NCI-H2081 treated with DMSO at 0.1 percent for 48 hours (cell line): ENCODE measurements around the gene SIK2.
"Not testable (repeated sequence)": the region's sequence is repeated elsewhere in the genome, so short reads cannot be mapped to it uniquely, and the experiment has no call there.

Source experiments
- DNase-seq: peaks from one replicate; lab custom pipeline; 2025; lab: John Stamatoyannopoulos, UW

SIK2 gene

GRCh38 chr11:111624608-111625007, 22.4 kb downstream of the SIK2 start:
- DNase-seq: no peak

GRCh38 chr11:111627591-111627990, 25.3 kb downstream of the SIK2 start:
- DNase-seq: no peak

- no peak for DNase-seq
Observed at GRCh38 chr11:111629499-111629898, 27.2 kb downstream of the SIK2 start.

DNA sequence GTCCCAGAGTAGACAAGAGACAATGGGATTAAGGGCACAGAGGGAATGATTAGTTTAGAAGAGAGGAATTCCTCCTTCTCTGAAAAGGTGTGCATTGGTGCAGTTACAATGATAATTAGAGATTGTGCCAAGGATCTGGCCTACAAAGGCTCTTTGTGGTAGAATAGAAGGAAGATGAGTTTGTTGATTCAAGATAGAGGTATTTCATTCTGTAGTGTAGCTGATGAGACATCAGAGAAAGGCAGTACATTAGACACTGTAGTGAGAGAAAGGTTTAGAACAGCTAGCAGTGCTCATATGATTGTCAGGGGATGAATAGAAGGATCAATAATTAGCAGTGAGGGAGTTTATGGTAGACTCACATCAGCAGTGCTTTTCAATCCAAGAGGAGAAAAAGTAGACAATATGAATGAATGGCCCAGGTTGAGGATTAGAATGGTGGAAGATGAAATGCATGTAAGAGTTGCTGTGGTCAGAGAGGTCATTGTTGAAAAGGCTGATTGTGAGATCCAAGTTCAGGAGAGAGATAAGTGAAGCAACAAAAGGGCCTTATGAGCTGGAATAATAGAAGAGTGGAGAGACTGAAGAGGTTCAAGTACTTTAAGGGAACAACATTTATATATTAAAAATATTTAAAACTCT, 28.9 kb downstream of the SIK2 start:
- no peak for DNase-seq

DNA sequence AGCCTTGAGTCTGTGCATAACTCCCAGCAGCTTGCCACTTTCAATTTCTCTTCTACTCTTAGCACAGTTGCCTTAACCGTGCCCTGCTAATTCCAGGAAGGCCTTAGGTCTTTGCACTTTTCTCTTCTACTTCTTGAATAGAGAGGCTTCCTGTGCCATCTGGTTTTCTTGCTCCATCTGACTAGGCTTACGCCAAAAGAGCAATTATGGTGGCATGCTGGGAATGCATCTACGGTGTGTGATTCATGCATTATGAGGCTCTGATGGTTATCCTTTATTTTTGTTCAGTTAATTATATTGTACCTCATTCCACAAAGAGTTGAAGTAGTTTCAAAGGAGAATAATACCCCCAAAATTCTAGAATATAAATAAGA, 29.4 kb downstream of the SIK2 start:
- DNase-seq: no peak

DNA sequence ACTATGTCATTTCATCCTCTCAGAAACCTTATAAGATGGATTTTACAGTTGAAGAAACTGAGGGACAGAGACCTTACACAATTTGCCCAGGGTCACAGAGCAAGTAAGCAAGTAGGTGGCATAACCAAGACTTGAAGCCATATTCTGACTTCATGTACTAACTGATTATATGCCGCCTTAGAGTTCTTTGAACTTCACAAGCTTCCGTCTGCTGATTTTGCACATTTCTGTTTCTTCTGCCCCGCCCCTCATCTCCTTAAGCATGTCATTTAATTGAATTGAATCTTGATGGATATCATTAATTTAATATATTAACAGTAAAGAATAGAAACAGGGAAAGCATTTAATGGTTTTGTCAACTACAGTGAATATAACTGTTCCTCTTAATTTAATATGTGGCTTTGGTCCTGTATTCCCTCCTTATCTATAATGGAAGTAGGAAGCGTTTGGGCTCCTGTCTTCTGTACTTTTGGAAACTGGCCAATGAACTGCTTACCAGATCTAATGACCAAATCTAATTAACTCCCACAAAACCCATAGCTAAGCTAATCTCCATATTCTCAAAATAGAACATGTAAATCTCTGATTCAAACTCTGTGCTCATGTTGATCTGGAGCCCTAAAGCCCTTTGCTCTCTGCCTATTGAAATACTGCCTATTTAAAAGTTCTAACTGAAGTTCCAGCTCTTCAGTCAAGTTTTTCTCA, 30.4 kb downstream of the SIK2 start:
- DNase-seq: no peak

GRCh38 chr11:111633248-111633647, 31.0 kb downstream of the SIK2 start:
- no peak for DNase-seq

GRCh38 chr11:111633756-111634362, 31.6 kb downstream of the SIK2 start:
- no peak for DNase-seq

- no peak for DNase-seq
Observed at GRCh38 chr11:111634981-111635705, 32.9 kb downstream of the SIK2 start.

DNA sequence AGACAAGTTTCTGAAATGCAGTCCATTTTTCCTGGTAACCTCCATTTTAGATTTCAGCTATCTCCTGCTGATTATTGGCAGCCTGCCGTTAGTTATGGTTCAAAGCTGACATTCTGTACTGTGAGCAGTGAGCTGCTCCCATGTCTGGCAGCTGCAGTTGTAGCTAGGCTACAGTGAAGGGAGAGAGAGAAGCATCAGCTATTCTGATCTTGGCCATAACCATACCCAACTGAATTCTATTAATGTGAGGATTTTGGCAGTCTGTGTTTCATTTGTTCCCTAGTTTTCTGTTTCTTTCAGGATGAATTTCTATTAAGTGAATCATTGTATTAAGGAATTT, 33.4 kb downstream of the SIK2 start:
- DNase-seq: peak; percentile 8

- DNase-seq: no peak
Observed at GRCh38 chr11:111637885-111638284, 35.6 kb downstream of the SIK2 start.

DNA sequence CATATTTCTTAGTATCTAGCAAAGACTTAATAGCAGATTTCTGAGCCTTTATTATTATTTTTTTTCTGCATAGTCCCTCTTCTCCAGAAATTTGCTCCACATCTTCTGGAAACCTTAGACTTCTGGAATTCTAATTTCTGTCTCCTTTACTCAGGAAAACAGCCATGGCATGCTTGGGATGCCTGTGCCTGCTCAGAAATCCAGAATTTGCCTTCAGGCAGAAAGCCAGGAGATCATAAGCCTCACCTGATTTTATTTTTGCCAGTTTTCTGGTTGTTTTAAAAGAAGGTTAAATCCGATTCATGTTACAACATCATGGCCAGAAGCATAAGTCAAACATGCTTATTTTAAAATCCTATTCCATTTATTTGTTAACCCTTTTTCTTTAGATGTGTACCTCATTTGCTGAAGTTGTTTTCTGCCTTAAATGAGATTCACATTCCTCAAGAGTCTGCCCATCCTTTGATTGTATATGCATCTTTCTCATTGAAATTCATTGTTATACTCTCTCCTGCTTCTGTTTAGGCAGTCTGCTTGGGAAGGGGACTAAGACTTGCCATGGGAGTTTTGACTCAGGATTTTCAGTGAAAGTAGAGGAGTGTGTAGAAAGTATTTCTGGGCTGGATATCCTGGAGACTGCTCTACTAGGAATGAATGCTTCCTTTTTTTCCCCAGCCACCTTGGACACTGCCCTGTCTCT, 37.1 kb downstream of the SIK2 start:
- DNase-seq: no peak

GRCh38 chr11:111641339-111642015, 39.2 kb downstream of the SIK2 start:
- DNase-seq: no peak

DNA sequence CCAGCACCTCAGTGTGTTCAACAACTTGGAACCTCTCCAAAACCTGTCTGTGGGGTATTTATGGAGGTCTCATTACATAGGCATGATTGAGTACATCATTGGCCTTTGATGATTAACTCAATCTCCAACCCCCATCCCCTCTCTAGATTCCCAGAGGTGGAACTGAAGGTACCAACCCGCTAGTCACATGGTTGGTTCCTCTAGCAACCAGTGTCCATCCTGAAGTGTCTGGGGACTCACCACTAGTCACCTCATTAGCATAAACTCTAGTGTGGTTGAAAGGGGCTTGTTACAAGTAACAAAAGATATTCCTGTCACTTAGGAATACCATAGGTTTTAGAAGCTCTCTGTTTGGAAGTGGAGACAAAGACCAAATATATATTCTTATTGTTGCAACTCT, 40.3 kb downstream of the SIK2 start:
- DNase-seq: no peak

DNA sequence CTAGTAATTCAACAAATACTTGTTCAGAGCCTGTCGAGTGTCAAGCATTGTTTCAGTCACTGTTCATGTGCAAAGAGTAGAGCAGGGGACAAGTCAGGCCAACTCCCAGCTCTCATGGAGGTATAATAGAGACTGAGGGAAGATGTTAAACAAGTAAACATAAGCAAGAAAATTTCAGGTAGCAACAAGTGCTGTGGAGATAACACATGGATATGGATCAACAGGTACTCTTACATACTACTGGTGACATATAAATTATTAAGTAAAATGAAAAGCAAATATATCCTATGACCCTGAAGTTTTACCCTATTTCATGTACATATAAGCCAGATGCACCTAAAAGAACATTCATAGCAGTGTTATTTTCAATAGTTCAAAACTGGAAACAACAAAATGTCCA, 42.7 kb downstream of the SIK2 start:
- no peak for DNase-seq

GRCh38 chr11:111645657-111646316, 43.5 kb downstream of the SIK2 start:
- no peak for DNase-seq

DNA sequence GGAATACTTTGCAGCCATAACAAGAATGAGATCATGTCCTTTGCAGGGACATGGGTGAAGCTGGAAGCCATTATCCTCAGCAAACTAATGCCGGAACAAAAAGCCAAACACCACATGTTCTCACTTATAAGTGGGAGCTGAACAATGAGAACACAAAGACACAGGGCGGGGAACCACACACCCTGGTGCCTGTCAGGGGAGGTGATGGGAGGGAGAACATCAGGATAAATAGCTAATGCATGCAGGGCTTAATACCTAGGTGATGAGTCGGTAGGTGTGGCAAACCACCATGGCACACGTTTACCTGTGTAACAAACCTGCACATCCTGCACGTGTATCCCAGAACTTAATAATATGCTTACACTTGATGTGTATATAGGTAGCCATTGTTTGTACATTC, 49.1 kb downstream of the SIK2 start:
- not testable (repeated sequence) for DNase-seq

GRCh38 chr11:111652184-111652583, 49.9 kb downstream of the SIK2 start:
- no peak for DNase-seq

DNA sequence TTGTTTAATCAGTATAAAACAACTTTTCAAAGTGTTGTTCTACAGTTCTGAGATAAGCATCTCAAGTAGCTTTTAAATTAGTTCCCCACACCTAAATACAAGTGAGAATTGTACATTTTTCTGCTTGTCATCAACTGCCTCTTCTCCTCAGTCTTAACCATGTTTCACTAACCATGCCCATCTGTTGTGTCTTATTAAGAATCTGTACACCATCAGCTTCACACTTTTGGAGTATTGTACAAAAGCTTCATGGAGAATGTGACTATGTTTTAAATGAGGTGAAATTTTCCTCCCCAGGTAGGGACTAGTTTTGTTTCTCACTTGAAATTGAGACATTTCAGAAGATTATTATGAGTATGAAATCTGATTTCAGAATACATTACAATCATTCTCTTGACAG, 52.4 kb downstream of the SIK2 start:
- DNase-seq: no peak

GRCh38 chr11:111655924-111656323, 53.7 kb downstream of the SIK2 start:
- DNase-seq: no peak

DNA sequence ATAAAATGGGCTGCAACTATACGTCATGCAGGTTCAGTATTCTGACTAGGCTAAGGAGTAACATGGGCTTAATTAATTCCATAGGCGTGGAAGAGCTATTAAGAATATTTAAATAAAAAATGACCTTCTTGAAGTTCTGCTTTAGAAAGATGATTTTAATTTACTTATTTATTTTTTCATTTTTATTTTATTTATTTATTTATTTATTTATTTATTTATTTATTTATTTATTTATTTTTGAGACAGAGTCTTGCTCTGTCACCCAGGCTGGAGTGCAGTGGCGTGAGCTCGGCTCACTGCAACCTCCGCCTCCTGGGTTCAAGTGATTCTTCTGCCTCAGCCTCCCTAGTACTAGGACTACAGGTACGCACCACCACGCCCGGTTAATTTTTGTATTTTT, 55.7 kb downstream of the SIK2 start:
- DNase-seq: not testable (repeated sequence)
